ACC112 (cell line): ENCODE results near the gene CZIB.

Experiments
- H2AFZ ChIP-seq: fragments of 200-600 bp; sonication (generic); one replicate; pipeline ENCODE4 v1.6.0; 2017; ENCODE audit warnings: antibody characterized with exemption, low read length; ENCODE audit not compliant: unreplicated experiment
- H3K27ac ChIP-seq: fragments of 200-600 bp; sonication (generic); 2 replicates; pipeline ENCODE4 v1.5.1; 2014; ENCODE audit warnings: low read depth, mild to moderate bottlenecking, antibody characterized with exemption, low read length, moderate library complexity
- H3K27me3 ChIP-seq: fragments of 200-600 bp; sonication (generic); 2 replicates; pipeline ENCODE4 v1.6.1; 2014; ENCODE audit warnings: mild to moderate bottlenecking, antibody characterized with exemption, low read length, moderate library complexity, mixed read lengths; ENCODE audit not compliant: insufficient read depth
- H3K36me3 ChIP-seq: fragments of 200-600 bp; sonication (generic); 2 replicates; pipeline ENCODE4 v1.6.1; 2016; ENCODE audit warnings: mild to moderate bottlenecking, antibody characterized with exemption, low read length, moderate library complexity, mixed read lengths; ENCODE audit not compliant: insufficient read depth
- H3K4me1 ChIP-seq: fragments of 200-600 bp; sonication (generic); one replicate; pipeline ENCODE4 v1.6.1; 2016; ENCODE audit warnings: low read length, mixed read lengths; ENCODE audit not compliant: insufficient read depth, unreplicated experiment, control insufficient read depth
- H3K4me3 ChIP-seq: fragments of 200-600 bp; sonication (generic); 2 replicates; pipeline ENCODE4 v1.5.1; 2014; ENCODE audit warnings: mild to moderate bottlenecking, low read depth, low read length
- H3K79me2 ChIP-seq: fragments of 200-600 bp; sonication (generic); one replicate; pipeline ENCODE4 v1.6.0; 2016; ENCODE audit warnings: low read length; ENCODE audit not compliant: control insufficient read depth, unreplicated experiment, insufficient read depth

Gene CZIB

DNA sequence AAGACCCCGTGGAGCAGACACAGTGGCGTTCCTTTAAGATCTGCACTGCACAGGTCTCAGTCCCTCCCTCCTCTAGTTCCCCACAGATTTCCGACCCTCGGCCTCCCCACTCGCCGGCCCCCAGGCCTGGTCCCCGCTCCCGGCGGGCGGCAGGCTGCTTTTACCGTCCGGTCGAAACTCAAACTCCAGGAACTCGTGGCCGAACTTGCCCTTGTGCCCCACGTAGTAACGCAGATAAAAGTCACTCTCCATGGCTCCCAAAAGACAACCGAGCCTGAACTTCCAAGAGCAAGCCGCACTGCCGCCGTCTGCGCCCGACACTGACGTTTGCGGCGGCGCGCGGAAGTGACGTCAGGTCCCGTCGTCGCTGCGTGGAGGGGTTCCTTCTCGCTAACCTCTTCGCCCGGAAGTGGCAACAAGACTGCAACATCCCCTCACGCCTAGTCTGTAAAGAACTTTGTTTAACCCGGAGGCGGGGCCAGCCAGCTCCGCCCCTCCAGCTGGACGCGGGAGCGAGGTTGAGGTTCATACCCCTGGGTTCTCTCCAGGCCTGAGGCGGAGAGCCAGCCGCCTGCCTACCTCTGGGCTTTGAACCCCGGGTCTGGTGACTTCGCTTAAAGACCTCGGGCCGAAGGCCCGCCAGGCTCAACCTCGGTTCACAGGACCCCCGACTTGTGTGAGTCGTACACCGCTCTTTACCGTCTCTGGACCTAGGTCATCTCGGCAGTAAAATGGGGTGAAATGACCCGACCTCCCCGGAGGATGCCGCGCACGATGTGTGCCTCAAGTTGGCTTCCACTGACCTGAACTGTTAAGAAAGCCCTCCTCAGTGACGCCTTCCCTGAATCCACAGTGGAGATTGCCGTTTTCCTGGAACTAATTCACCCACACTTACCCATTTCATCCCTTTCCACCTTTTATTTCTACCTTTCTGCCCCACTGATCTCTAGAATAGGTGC, 18.0 kb upstream of the CZIB start, which contains the start of gene MAGOH:
Gene MAGOH (minus strand): TSS at position 322 of the 959 bp plus-strand sequence. CDS start 70 bp downstream, at position 252.
- peaks cover 15% of the 10 kb centered on the region for H3K36me3 ChIP-seq
- peak within 1 kb of the TSS; percentile 100 for H3K4me3 ChIP-seq
- peaks cover 17% of the 10 kb centered on the region for H3K4me1 ChIP-seq
- H3K27me3 ChIP-seq = no peaks in the 10 kb centered on the region
- H3K27ac ChIP-seq = peak within 1 kb of the TSS; percentile 42; the same call in 1 of the 2 replicates
- H2AFZ ChIP-seq = peak within 1 kb of the TSS; percentile 93
- H3K79me2 ChIP-seq = peaks cover 36% of the 10 kb centered on the region

DNA sequence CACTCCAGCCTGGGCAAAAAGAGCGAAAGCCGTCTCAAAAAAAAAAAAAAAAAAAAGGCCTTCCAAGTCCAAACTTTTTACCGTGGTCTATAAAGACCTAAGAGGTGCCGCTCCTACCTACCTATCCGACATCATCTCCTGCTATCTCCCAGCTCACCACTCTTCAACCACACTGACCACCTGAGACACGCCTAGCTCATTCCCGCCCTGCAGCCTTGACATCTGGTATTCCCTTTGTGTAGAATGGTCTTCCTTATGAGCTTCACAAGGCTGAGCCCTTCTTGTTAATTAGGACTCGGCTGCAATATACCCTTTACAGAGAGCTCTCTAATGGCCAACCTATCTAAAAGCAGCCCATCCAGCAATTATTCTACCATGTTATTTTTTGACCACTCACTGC, 17.2 kb upstream of the CZIB start:
- peak overlapping the region; percentile 68 for H2AFZ ChIP-seq
- H3K27ac ChIP-seq = peak overlapping the region; percentile 42; the same call in 1 of the 2 replicates
- H3K27me3 ChIP-seq = no peaks in the 10 kb centered on the region
- peaks cover 17% of the 10 kb centered on the region for H3K4me1 ChIP-seq
- peaks cover 36% of the 10 kb centered on the region for H3K79me2 ChIP-seq
- H3K36me3 ChIP-seq = peaks cover 18% of the 10 kb centered on the region
- peak overlapping the region; percentile 100 for H3K4me3 ChIP-seq

GRCh38 chr1:53220962-53221286, 490 bp upstream of the CZIB start:
- Histone ChIP-seq H2AFZ (peak overlapping the region; percentile 70), H3K27ac (peak overlapping the region; percentile 77), H3K4me1 (peaks cover 16% of the 10 kb centered on the region), H3K36me3 (no peaks in the 10 kb centered on the region; the same call in 1 of the 2 replicates), H3K79me2 (peaks cover 13% of the 10 kb centered on the region), H3K4me3 (peak overlapping the region; percentile 86), H3K27me3 (no peaks in the 10 kb centered on the region)

- Histone ChIP-seq H3K79me2 (peaks cover 13% of the 10 kb centered on the region), H3K4me3 (peak overlapping the region; percentile 86), H2AFZ (peak overlapping the region; percentile 70), H3K4me1 (peaks cover 16% of the 10 kb centered on the region), H3K27me3 (no peaks in the 10 kb centered on the region), H3K36me3 (peaks cover 2% of the 10 kb centered on the region), H3K27ac (peak overlapping the region; percentile 77)
Observed at GRCh38 chr1:53219711-53220110, 723 bp downstream of the CZIB start.

DNA sequence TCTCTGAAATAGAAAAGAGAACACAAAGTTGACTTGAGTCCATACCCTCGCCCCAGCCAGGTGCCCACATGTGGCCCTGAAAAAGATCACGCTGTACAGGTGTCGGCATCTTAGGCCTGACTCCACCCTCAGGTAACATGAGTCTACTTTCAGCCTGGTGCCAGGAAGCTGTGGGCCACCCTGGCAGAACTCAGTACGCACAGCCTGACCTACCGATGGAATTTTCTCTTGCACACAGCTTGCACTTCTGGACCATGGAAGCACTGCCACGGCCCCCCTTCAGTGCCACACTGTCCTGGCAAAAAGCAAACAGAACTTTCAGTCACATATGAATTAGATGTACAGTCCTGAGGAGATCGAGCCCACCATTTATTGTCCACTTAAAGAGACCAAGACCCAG, 2.2 kb downstream of the CZIB start:
- Histone ChIP-seq H3K27ac (no peak overlapping the region), H3K4me3 (no peak overlapping the region), H3K36me3 (peaks cover 10% of the 10 kb centered on the region), H3K27me3 (no peaks in the 10 kb centered on the region), H2AFZ (no peak overlapping the region), H3K79me2 (peaks cover 13% of the 10 kb centered on the region), H3K4me1 (peaks cover 16% of the 10 kb centered on the region)

DNA sequence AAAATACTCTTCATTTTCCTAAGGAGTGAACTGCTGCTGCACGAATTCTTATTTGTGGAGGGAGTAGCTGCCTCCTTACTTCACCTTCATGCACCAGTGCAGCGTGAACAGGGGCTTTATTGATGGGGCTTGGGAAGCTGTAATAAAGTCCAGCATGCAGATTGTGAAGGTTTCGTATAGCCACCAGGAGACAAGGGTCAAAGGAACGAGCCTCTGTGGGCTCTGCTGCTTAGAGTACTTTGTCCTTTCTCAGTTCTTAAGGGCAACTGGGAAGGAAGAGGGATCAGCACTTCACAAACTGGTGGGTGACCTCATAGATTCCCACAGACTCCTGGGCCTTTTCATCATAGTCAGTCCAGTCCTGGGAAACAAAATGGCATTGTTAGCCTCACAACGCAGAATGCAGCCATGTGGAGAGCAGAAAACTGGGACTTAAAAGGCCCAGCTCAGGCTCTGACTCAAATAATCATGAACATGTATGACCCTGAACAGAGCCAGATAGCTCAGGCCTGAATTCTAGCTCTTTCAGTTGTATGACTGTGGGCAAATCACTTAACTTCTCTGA, 6.0 kb downstream of the CZIB start:
- Histone ChIP-seq H3K4me1 (peaks cover 8% of the 10 kb centered on the region), H2AFZ (no peak overlapping the region), H3K27me3 (no peaks in the 10 kb centered on the region), H3K27ac (no peak overlapping the region), H3K36me3 (peaks cover 20% of the 10 kb centered on the region), H3K4me3 (no peak overlapping the region), H3K79me2 (peaks cover 8% of the 10 kb centered on the region)

DNA sequence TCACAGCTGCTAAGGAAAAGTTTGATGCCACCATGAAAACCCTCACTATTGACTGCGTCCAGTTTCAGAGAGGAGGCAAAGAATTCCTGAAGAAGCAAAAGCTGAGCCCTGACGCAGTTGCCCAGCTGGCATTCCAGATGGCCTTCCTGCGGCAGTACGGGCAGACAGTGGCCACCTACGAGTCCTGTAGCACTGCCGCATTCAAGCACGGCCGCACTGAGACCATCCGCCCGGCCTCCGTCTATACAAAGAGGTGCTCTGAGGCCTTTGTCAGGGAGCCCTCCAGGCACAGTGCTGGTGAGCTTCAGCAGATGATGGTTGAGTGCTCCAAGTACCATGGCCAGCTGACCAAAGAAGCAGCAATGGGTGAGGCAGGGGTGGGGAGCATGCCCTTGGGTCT, 9.5 kb downstream of the CZIB start:
- no peaks in the 10 kb centered on the region for H3K79me2 ChIP-seq
- no peak overlapping the region for H3K27ac ChIP-seq
- no peaks in the 10 kb centered on the region for H3K4me1 ChIP-seq
- no peaks in the 10 kb centered on the region for H3K27me3 ChIP-seq
- H3K36me3 ChIP-seq = peaks cover 40% of the 10 kb centered on the region
- no peak overlapping the region for H2AFZ ChIP-seq
- H3K4me3 ChIP-seq = no peak overlapping the region

DNA sequence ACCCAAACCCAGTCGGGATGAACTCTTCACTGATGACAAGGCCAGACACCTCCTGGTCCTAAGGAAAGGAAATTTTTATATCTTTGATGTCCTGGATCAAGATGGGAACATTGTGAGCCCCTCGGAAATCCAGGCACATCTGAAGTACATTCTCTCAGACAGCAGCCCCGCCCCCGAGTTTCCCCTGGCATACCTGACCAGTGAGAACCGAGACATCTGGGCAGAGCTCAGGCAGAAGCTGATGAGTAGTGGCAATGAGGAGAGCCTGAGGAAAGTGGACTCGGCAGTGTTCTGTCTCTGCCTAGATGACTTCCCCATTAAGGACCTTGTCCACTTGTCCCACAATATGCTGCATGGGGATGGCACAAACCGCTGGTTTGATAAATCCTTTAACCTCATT, 10.1 kb downstream of the CZIB start:
- Histone ChIP-seq H2AFZ (no peak overlapping the region), H3K36me3 (peaks cover 44% of the 10 kb centered on the region), H3K27me3 (no peaks in the 10 kb centered on the region), H3K4me3 (no peak overlapping the region), H3K4me1 (no peaks in the 10 kb centered on the region), H3K79me2 (no peaks in the 10 kb centered on the region), H3K27ac (no peak overlapping the region)

DNA sequence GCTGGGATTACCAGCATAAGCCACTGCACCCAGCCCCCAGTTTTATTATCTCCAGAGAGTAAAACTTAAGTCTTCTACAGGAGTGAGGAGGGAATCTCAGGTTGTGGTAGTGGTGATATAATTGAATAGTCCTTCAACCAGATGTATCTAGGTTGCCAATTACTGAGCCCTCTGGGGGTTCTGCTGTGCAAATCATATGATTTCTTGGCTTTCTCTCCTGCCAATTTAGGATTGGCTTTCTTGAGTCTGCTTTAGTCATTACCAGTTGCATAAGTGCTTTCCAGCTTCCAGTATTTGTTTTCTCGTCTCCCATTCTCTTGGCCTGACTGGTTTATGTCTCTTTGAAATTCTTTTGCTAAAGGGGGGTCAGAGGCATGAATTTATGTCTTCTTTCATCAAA, 12.7 kb downstream of the CZIB start:
- H3K4me1 ChIP-seq = no peaks in the 10 kb centered on the region
- no peaks in the 10 kb centered on the region for H3K79me2 ChIP-seq
- H3K27ac ChIP-seq = no peak overlapping the region
- no peaks in the 10 kb centered on the region for H3K27me3 ChIP-seq
- H3K4me3 ChIP-seq = no peak overlapping the region
- H2AFZ ChIP-seq = no peak overlapping the region
- H3K36me3 ChIP-seq = peaks cover 56% of the 10 kb centered on the region

GRCh38 chr1:53206735-53207379, 13.6 kb downstream of the CZIB start:
- no peaks in the 10 kb centered on the region for H3K27me3 ChIP-seq
- H3K27ac ChIP-seq = no peak overlapping the region
- H3K36me3 ChIP-seq = peaks cover 65% of the 10 kb centered on the region
- no peak overlapping the region for H2AFZ ChIP-seq
- no peaks in the 10 kb centered on the region for H3K4me1 ChIP-seq
- no peak overlapping the region for H3K4me3 ChIP-seq
- no peaks in the 10 kb centered on the region for H3K79me2 ChIP-seq
